HCT116 (cell line): ENCODE measurements around the gene AURKAIP1.
A peak's percentile ranks its signal among the peaks of the same experiment; 100 is the strongest.

Experiments
- EZH2 ChIP-seq: fragments of 200-600 bp; sonication (generic); IDR thresholded peaks from 2 replicates; pipeline ENCODE4 v1.6.1; 2017; ENCODE audit warnings: antibody characterized with exemption, mixed run types
- POLR2A ChIP-seq: IDR thresholded peaks from 2 replicates; pipeline ENCODE4 v1.7.0; 2011; ENCODE audit warnings: borderline replicate concordance; ENCODE audit not compliant: insufficient read depth, insufficient read length; ENCODE audit errors: extremely low read depth
- POLR2AphosphoS5 ChIP-seq: IDR thresholded peaks from 2 replicates; pipeline ENCODE4 v1.6.1; 2011; ENCODE audit warnings: mild to moderate bottlenecking, low read depth, low read length, moderate library complexity
- SP1 ChIP-seq: IDR thresholded peaks from 2 replicates; pipeline ENCODE4 v1.6.1; 2012; ENCODE audit warnings: low read depth
- SRF ChIP-seq: IDR thresholded peaks from 2 replicates; pipeline ENCODE4 v1.6.1; 2012; ENCODE audit warnings: low read depth
- ZBTB33 ChIP-seq: IDR thresholded peaks from 2 replicates; pipeline ENCODE4 v1.6.1; 2011; ENCODE audit warnings: mild to moderate bottlenecking, low read length, moderate library complexity; ENCODE audit not compliant: insufficient replicate concordance; ENCODE audit errors: extremely low read depth
- ZFX ChIP-seq: fragments of 450-650 bp; IDR thresholded peaks from 2 replicates; pipeline ENCODE4 v1.6.1; 2017
- TF ChIP-seq, protein P1 (sequence below), 3 experiments: fragments of 200-600 bp in 1 of 3; sonication (generic) in 1 of 3; IDR thresholded peaks in 2 of 3; conservative IDR thresholded peaks in 1 of 3; 2 replicates each; pipeline ENCODE4 v1.5.1; 2012 to 2017; ENCODE audit warnings: low read depth in 2 of 3, low read length in 2 of 3, antibody characterized with exemption in 1 of 3, borderline replicate concordance in 1 of 3, control low read depth in 1 of 3, mild to moderate bottlenecking in 1 of 3, mixed read lengths in 1 of 3, mixed run types in 1 of 3, moderate library complexity in 1 of 3; ENCODE audit not compliant: insufficient read depth in 1 of 3

DNA sequence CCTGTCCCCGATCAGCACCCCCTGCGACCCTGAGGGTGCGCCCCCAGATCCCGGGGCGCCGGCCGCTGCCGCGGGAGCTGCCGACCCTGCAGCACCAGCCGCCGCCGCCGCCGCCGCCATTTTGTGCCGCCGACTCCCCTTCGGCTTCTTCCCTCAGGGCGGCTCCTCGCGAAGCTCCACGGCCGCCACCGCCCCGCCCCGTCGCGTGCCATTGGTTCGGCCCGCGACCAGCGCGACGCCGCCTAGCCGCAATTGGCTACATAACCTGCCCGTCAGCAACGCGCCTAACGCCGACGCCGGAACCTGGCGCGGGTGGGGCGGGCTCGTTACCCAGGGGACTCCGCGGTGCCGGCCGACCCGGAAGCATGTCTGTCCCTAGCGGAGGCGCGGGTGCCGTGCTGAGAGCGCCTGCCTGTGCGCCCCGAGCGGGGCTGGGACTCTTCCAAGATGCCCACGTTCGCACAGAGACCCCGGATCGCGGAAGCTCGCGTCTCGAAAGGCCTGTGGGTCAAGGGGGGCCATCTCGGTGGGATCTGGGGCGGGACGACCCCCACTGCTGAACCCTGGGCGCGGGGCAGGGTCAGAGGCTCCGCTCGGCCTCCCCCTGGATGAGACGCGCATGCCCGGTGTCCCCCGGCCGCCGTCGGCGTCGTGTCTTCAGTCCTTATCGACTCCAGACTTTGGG lies 24.3 kb upstream of the AURKAIP1 start, which contains the start of gene CCNL2:
- 0 out of 2 replicates have a peak, but pooled peaks have one; percentile 60 for TF ChIP-seq ZFX
- TF ChIP-seq, protein P1, sequence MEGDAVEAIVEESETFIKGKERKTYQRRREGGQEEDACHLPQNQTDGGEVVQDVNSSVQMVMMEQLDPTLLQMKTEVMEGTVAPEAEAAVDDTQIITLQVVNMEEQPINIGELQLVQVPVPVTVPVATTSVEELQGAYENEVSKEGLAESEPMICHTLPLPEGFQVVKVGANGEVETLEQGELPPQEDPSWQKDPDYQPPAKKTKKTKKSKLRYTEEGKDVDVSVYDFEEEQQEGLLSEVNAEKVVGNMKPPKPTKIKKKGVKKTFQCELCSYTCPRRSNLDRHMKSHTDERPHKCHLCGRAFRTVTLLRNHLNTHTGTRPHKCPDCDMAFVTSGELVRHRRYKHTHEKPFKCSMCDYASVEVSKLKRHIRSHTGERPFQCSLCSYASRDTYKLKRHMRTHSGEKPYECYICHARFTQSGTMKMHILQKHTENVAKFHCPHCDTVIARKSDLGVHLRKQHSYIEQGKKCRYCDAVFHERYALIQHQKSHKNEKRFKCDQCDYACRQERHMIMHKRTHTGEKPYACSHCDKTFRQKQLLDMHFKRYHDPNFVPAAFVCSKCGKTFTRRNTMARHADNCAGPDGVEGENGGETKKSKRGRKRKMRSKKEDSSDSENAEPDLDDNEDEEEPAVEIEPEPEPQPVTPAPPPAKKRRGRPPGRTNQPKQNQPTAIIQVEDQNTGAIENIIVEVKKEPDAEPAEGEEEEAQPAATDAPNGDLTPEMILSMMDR (IDR thresholded peaks at IDR 0.05 in 2 of 3, conservative IDR thresholded peaks at IDR 0.05 in 1 of 3; ENCODE audit: borderline replicate concordance in 1 of 3, insufficient read depth in 1 of 3, low read depth in 2 of 3, low read length in 2 of 3): peak in 2 of 3 experiments; percentile 51 to 64; a peak in 4 of 6 replicates
- TF ChIP-seq SP1: no peak
- peak; percentile 64 for TF ChIP-seq POLR2A
- peak; percentile 84 for TF ChIP-seq POLR2AphosphoS5
- peak; percentile 32 for TF ChIP-seq ZBTB33
- no peak for TF ChIP-seq SRF
- no peak for TF ChIP-seq EZH2
